GM18511 (cell line): ENCODE measurements around the gene NETO2.
"Not testable (repeated sequence)": the region's sequence is repeated elsewhere in the genome, so short reads cannot be mapped to it uniquely, and the experiment has no call there.

ENCODE experiments used
- ATAC-seq: cut with Tn5 transposase; IDR thresholded peaks from one replicate; pipeline ENCODE4 v1.9.1; 2021; ENCODE audit warnings: mild to moderate bottlenecking, moderate library complexity; ENCODE audit not compliant: unreplicated experiment

Gene NETO2

DNA sequence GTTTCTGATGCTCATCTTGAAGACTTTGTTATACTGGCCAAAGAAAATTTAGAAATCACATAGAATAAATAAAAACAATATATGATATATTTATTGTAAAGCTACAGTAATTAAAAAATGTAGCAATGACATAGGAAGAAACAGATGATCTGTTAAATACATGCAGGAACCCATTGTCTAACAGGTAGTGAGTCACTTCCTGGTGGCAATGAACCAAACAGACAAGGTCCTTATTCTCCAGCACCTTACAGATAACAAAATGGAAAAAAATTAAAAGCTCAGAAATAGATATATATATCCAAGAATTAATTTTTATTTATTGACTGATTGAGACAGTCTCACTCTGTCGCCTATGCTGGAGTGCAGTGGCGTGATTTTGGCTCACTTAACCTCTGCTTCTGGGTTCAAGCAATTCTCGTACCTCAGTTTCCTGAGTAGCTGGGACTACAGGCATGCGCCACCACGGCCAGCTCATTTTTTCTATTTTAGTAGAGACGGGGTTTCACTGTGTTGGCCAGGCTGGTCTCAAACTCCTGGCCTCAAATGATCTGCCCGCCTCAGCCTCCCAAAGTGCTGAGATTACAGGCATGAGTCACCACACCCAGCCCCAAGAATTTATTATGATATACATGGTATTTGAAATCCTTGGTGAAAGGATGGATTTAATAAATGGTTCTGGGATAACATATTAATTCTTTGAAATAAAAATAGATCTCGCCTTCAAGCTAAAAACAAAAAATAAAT lies 7.5 kb downstream of the NETO2 start:
- ATAC-seq, result no peak

DNA sequence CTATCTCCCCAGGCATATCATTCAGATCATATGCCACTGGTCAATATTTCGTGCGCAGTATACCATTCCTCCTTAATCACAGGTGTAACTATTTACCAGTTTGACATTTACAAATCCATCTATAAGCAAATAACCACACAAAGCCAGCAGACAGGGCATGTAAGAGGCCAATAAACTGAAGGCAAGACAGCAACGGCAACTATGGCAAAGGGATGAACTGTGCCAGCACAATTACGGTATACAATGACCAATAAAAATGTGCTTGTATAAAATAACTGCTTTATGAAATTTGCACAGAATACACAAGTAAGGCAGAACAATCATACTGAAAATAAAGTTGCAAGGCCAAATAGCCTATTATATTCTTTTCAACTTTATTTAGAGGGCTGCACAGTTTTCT lies 9.2 kb downstream of the NETO2 start:
- no peak for ATAC-seq

DNA sequence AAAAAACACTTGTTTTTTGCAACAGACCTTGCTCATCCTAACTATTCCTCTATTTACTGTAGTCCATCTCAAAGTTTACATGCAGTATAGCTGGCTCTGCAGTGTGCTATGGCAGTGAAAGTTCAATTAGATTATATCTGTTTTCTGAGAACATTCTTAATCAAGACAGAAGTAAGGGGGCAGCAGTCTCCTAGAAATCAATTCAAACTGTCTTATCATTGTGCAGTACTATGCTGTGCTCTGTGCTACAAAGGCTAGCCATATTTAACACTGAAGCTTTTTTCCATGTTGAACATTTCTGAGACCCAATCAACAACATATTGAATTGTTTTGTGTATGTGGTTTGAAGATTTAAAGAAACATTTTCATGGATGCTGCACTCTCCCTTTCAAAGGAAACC lies 11.4 kb downstream of the NETO2 start:
- no peak for ATAC-seq

- ATAC-seq, result no peak
Observed at GRCh38 chr16:47129755-47130435, 13.8 kb downstream of the NETO2 start.

DNA sequence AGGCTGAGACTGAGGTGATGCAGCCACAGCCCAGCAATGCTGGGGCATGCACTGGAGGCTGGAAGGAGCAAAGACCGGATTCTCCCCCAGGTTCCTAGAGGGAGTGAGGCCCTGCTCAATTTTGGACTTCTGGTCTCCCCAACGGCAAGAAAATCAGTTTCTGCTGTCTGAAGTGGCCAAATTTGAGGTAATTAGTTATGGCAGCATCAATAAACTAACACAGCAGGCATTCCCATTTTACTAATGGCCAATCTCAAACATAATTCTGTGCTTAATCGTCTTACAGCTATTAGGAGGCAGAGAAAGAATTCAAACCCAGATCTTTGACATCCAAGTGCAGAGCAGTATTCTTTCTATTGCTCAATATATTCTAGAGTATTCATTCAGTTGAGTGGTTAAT lies 16.2 kb downstream of the NETO2 start:
- no peak for ATAC-seq

GRCh38 chr16:47125757-47126156 lies 18.0 kb downstream of the NETO2 start:
- no peak for ATAC-seq

- no peak for ATAC-seq
Observed at GRCh38 chr16:47113130-47113529, 30.6 kb downstream of the NETO2 start.

- no peak for ATAC-seq
Observed at GRCh38 chr16:47110939-47111338, 32.8 kb downstream of the NETO2 start.

- ATAC-seq, result no peak
Observed at GRCh38 chr16:47109361-47109760, 34.4 kb downstream of the NETO2 start.

DNA sequence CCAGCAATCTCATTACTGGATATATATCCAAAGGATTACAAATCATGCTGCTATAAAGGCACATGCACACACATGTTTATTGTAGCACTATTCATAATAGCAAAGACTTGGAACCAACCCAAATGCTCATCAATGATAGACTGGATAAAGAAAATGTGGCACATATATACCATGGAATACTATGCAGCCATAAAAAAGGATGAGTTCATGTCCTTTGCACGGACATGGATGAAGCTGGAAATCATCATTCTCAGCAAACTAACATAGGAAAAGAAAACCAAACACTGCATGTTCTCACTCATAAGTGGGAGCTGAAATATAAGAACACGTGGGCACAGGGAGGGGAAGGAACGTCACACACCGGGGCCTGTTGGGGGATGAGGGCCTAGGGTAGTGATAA lies 40.8 kb downstream of the NETO2 start:
- ATAC-seq, result not testable (repeated sequence)

GRCh38 chr16:47097154-47097553 lies 46.6 kb downstream of the NETO2 start:
- not testable (repeated sequence) for ATAC-seq

DNA sequence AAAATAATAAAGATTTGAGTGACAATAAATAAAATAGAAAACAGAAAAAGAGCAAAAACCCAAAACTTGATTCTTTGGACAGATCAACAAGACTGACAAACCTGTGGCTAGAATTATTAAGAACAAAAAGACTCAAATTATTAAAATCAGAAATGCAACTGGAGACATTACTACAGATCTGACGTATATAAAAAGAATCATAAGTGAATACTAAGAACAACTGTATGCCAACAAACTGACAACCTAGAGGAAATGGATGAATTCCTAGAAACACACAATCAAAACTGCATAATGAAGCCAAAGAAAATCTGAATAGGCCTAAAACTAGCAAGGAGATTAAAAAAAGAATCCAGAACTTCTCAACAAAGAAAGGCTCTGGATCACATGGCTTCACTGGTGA lies 47.4 kb downstream of the NETO2 start:
- no peak for ATAC-seq

DNA sequence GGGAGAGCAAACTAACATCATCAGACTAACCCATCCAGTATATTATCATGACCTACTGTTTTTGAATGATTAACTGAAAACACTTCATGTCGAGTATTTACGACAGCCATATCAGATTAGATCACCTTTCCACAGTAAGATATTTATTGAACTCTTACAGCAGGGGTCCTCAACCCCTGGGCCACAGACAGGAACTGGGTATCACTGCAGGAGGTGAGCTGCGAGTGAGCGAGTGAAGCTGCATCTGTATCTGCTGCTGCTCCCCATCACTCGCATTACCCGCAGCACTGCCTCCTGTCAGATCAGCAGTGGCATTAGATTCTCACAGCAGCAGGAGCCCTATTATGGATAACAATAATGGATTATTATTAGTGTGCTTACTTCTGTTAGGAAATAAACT lies 59.5 kb downstream of the NETO2 start:
- ATAC-seq, result no peak

GRCh38 chr16:47082099-47082865 lies 61.5 kb downstream of the NETO2 start:
- no peak for ATAC-seq

DNA sequence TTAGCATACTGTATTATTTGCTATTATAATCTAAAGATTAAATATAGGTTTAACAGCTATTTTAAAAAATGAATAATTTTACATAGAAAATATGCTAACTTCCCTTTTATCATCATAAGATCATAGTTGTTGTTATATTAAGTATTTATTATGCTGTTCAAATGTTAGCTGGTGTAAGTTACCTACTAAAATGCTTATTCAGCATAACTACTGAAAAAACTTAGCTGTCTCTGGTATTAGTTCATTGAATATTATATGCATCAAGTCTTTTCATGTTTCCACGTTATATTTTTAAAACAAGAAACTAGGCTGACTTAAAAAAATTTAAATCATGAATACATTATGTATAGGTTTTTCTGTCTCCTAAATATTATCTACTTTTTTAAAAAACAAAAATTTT lies 62.6 kb downstream of the NETO2 start:
- ATAC-seq, result no peak

DNA sequence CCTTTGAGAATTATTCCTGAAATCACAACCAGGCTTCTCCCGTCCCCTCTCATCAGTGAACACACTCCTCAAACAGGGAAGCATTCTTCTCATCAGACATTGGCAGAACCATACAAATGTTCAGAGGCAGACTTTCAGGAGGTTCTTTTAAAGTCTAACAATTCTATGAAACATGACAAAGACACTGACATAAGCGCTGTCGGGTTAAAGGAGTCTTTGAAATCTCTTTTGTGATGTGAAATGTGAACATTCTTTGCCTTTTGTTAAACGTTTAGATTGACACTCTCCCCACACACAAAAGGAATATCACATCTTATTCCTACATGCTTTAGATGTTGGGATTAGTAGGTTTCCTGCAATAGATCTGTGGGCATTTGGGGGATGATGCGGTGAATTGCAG lies 63.9 kb downstream of the NETO2 start:
- no peak for ATAC-seq

- peak; percentile 71 for ATAC-seq
Observed at GRCh38 chr16:47073223-47074155, 70.3 kb downstream of the NETO2 start.

DNA sequence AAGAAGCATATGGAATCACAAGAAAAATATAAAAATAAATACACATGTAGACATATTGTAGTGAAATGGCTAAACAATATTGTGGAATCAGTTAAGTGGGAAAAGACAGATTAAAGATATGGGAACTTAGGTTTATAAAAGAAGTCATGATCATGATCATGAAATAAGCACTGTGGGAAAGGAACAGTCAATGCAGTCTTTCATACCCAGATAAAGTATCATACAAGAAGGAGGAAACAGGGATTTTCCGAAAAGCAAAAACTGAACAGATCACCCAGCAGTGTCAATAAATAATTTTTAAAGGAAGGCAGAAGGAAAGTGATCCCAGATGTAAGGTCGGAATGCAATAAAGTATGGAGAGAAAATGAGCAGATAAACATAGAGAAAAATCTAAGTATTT lies 71.6 kb downstream of the NETO2 start:
- ATAC-seq, result no peak

GRCh38 chr16:47069841-47070584 lies 73.7 kb downstream of the NETO2 start:
- no peak for ATAC-seq

DNA sequence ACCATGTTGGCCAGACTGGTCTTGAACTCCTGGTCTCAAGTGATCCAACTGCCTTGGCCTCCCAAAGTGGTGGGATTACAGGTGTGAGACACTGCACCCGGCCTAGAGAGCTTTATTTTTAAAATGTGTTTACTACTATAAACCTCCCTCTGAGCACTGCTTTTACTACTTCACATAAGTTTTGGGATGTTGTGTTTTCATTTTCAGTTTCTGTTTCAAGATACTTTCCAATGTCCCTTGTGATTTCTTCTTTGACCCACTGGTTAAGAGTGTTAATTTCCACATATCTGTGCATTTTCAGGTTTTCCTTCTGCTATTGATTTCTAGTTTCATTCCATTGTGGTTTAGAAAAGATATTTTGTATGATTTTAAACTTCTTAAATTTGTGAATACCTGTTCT lies 74.4 kb downstream of the NETO2 start:
- ATAC-seq, result no peak
